ENCODE measurements around the gene SPEN. TPM values are rescaled to one million over a fixed set of nuclear protein-coding genes. Genes with fewer than 3 reads are reported as not detected.
A peak's percentile ranks its signal among the peaks of the same experiment; 100 is the strongest.

The SPEN gene
- total and polyA plus RNA-seq, 9 of the 15 experiments (the other 6 are each of a cell fraction or from before 2014, with no cell fraction given) = 5.7 to 87.5 (median 27.2) TPM

DNA sequence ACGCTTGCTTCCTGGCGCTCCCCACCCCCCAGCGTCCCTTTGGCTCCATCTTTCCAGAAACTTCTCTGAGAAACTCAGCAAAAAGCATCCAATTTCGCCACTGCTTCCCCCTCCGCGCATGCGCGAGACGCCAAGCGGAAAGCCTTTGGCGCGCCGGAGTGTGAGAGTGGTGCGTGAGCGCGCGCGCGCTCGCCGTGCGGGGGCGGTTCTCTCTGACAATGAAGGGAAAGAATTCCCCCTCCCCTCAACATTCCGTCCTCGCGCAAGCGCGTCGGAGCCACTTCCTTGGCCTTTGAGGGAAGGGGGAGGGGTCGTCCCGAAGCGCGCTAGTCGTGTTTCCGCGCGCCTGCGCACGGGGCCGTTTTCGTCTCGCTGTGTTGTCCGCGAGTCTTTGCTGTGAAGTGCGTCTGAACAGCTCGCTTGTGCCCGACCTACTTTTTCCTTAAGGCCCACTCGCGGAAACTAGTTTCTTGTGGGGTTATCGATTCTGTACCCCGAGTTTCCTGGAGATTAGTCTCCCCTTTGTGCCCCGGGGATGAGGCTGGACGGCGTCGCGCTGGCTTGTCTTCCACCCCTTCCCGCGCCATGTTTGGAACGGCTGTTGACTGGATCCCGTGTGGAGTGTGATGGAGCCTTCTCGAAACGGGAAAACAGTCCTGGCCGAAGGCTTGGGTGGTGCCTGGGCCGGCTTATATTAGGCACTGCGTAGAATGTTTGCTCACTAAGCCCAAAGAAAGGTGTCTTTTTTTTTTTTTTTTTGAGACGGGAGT, 11.6 kb upstream of the SPEN start (continued):
- TF ChIP-seq, protein P1, sequence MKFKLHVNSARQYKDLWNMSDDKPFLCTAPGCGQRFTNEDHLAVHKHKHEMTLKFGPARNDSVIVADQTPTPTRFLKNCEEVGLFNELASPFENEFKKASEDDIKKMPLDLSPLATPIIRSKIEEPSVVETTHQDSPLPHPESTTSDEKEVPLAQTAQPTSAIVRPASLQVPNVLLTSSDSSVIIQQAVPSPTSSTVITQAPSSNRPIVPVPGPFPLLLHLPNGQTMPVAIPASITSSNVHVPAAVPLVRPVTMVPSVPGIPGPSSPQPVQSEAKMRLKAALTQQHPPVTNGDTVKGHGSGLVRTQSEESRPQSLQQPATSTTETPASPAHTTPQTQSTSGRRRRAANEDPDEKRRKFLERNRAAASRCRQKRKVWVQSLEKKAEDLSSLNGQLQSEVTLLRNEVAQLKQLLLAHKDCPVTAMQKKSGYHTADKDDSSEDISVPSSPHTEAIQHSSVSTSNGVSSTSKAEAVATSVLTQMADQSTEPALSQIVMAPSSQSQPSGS (CRISPR knock-in tag; IDR thresholded peaks at IDR 0.05) = no peak
- TF ChIP-seq SMAD3 (CRISPR knock-in tag; conservative IDR thresholded peaks at IDR 0.05) (0 out of 2 replicates have a peak, but pooled peaks have one; percentile 80), ZNF445 (CRISPR knock-in tag; IDR thresholded peaks at IDR 0.05; ENCODE audit: low read depth) (no peak), IRF2 (CRISPR knock-in tag; IDR thresholded peaks at IDR 0.05) (no peak), ZKSCAN8 (CRISPR knock-in tag; IDR thresholded peaks at IDR 0.05) (no peak), RNF2 (IDR thresholded peaks at IDR 0.05) (peak; percentile 76; the same call in 1 of the 2 replicates), ZNF778 (CRISPR knock-in tag; IDR thresholded peaks at IDR 0.05) (no peak), FOSL1 (tag; conservative IDR thresholded peaks at IDR 0.05) (no peak; the same call in 1 of the 2 replicates), ZNF121 (CRISPR knock-in tag; conservative IDR thresholded peaks at IDR 0.05) (peak; percentile 98), ZNF668 (CRISPR knock-in tag; IDR thresholded peaks at IDR 0.05) (no peak), ZNF175 (CRISPR knock-in tag; IDR thresholded peaks at IDR 0.05; ENCODE audit: low read depth) (no peak), JUN (IDR thresholded peaks at IDR 0.05; ENCODE audit: borderline replicate concordance, low read depth, low read length) (no peak), JUN (CRISPR knock-in tag; IDR thresholded peaks at IDR 0.05; ENCODE audit: borderline replicate concordance) (peak; percentile 28; the same call in 1 of the 2 replicates), SRSF9 (IDR thresholded peaks at IDR 0.05; ENCODE audit: borderline replicate concordance, low read depth, low read length) (no peak)
- TF ChIP-seq, protein P2, sequence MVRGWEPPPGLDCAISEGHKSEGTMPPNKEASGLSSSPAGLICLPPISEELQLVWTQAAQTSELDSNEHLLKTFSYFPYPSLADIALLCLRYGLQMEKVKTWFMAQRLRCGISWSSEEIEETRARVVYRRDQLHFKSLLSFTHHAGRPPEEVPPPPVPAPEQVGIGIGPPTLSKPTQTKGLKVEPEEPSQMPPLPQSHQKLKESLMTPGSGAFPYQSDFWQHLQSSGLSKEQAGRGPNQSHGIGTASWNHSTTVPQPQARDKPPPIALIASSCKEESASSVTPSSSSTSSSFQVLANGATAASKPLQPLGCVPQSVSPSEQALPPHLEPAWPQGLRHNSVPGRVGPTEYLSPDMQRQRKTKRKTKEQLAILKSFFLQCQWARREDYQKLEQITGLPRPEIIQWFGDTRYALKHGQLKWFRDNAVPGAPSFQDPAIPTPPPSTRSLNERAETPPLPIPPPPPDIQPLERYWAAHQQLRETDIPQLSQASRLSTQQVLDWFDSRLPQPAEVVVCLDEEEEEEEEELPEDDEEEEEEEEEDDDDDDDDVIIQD (CRISPR knock-in tag; IDR thresholded peaks at IDR 0.05) = 0 out of 2 replicates have a peak, but pooled peaks have one; percentile 44
- TF ChIP-seq, protein P3, sequence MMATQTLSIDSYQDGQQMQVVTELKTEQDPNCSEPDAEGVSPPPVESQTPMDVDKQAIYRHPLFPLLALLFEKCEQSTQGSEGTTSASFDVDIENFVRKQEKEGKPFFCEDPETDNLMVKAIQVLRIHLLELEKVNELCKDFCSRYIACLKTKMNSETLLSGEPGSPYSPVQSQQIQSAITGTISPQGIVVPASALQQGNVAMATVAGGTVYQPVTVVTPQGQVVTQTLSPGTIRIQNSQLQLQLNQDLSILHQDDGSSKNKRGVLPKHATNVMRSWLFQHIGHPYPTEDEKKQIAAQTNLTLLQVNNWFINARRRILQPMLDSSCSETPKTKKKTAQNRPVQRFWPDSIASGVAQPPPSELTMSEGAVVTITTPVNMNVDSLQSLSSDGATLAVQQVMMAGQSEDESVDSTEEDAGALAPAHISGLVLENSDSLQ (IDR thresholded peaks at IDR 0.05) = peak; percentile 84
- TF ChIP-seq, protein P4, sequence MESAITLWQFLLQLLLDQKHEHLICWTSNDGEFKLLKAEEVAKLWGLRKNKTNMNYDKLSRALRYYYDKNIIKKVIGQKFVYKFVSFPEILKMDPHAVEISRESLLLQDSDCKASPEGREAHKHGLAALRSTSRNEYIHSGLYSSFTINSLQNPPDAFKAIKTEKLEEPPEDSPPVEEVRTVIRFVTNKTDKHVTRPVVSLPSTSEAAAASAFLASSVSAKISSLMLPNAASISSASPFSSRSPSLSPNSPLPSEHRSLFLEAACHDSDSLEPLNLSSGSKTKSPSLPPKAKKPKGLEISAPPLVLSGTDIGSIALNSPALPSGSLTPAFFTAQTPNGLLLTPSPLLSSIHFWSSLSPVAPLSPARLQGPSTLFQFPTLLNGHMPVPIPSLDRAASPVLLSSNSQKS (CRISPR knock-in tag; IDR thresholded peaks at IDR 0.05) = 0 out of 2 replicates have a peak, but pooled peaks have one; percentile 42
- TF ChIP-seq, protein P5, sequence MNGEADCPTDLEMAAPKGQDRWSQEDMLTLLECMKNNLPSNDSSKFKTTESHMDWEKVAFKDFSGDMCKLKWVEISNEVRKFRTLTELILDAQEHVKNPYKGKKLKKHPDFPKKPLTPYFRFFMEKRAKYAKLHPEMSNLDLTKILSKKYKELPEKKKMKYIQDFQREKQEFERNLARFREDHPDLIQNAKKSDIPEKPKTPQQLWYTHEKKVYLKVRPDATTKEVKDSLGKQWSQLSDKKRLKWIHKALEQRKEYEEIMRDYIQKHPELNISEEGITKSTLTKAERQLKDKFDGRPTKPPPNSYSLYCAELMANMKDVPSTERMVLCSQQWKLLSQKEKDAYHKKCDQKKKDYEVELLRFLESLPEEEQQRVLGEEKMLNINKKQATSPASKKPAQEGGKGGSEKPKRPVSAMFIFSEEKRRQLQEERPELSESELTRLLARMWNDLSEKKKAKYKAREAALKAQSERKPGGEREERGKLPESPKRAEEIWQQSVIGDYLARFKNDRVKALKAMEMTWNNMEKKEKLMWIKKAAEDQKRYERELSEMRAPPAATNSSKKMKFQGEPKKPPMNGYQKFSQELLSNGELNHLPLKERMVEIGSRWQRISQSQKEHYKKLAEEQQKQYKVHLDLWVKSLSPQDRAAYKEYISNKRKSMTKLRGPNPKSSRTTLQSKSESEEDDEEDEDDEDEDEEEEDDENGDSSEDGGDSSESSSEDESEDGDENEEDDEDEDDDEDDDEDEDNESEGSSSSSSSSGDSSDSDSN (IDR thresholded peaks at IDR 0.05; ENCODE audit: borderline replicate concordance in 1 of 2, low read depth in 2 of 2, low read length in 2 of 2) = peak in 1 of 2 experiments; percentile 67; a peak in 1 of 4 replicates
- TF ChIP-seq, protein P6, sequence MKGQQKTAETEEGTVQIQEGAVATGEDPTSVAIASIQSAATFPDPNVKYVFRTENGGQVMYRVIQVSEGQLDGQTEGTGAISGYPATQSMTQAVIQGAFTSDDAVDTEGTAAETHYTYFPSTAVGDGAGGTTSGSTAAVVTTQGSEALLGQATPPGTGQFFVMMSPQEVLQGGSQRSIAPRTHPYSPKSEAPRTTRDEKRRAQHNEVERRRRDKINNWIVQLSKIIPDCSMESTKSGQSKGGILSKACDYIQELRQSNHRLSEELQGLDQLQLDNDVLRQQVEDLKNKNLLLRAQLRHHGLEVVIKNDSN (CRISPR knock-in tag; IDR thresholded peaks at IDR 0.05) = 0 out of 2 replicates have a peak, but pooled peaks have one; percentile 7

Data from K562 (cell line).